NCI-H1105 treated with DMSO at 0.1 percent for 48 hours (cell line): ENCODE results near the gene MEGF8.

ENCODE experiments used
- DNase-seq: peaks from one replicate; lab custom pipeline; 2025; lab: John Stamatoyannopoulos, UW

The MEGF8 gene

GRCh38 chr19:42355896-42356295 is 30.5 kb downstream of the MEGF8 start:
- DNase-seq: no peak

DNA sequence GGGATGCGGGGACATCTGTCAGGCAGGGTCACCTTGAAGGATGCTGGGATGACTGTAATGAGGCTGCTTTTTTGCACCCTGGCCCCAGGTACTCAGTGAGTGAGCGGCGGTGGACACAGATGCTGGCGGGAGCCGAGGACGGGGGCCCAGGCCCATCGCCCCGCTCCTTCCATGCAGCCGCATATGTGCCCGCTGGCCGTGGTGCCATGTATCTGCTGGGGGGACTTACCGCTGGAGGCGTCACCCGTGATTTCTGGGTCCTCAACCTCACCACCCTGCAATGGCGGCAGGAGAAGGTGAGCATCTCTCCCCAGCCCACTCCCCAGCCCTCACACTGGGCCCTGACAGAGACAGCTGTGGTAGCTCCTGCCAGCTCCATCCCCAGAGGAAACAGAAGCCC is 31.3 kb downstream of the MEGF8 start:
- no peak for DNase-seq

GRCh38 chr19:42357290-42357689 is 31.9 kb downstream of the MEGF8 start:
- DNase-seq: no peak

- DNase-seq: no peak
Observed at GRCh38 chr19:42360787-42361544, 35.5 kb downstream of the MEGF8 start.

- no peak for DNase-seq
Observed at GRCh38 chr19:42361545-42361910, 36.1 kb downstream of the MEGF8 start.

GRCh38 chr19:42362342-42362741 is 36.9 kb downstream of the MEGF8 start:
- DNase-seq: no peak

DNA sequence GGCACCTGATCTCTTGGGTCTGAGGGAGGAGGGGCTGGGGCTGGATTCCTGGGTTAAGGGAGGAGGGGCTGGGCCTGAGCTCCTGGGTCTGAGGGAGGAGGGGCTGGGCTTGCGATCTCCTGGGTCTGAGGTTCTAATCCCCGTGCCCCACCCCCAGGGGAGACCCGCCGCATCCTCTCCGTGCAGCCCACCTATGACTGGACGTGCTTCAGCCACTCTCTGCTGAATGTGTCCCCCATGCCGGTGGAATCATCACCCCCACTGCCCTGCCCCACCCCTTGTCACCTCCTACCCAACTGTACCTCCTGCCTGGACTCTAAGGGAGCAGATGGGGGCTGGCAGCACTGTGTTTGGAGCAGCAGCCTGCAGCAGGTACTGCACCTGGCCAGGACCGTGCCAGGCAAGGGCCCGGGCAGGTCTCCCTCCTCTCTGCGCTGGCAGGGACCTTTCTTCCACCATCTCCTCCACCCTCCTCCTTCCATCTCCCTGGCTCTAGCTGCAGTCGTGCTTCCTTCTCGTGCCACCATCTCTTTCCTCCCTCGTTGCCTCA is 37.5 kb downstream of the MEGF8 start:
- no peak for DNase-seq

DNA sequence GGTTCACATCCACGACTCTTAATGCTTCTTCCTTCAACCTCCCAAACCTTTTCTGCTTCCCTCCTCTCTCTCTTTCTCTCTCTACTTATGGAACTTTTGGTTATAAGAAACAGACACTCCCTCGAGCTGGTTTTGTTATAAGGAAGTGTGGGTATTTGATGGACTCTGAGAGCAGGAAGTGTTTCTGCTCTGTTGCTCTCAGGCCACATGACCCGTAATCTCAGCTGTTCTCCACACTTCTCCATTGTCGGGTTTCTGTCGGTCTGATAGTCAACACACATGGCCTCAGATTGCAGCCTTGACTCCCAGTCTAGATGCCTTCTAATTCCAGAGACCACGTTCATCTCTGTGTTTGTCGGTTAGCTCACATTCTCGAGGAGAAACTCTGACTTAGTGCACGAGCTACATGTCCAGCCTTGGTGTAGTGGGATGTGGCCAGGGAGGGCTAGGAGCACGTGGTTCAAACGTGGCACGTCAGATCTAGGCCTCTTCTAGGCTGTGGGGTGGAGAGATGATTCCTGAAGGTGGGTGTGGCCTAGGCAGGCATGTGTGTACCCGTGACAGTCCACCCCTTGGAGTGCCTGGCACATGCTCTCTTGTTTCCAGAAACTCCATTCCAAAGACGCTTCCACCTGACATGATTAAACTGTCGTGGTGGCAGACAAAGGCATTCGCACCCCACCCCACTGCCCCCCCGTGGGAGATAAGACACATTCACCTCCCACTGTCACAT is 38.3 kb downstream of the MEGF8 start:
- DNase-seq: no peak

- no peak for DNase-seq
Observed at GRCh38 chr19:42366673-42367072, 41.2 kb downstream of the MEGF8 start.

GRCh38 chr19:42367929-42368328 is 42.5 kb downstream of the MEGF8 start:
- no peak for DNase-seq

DNA sequence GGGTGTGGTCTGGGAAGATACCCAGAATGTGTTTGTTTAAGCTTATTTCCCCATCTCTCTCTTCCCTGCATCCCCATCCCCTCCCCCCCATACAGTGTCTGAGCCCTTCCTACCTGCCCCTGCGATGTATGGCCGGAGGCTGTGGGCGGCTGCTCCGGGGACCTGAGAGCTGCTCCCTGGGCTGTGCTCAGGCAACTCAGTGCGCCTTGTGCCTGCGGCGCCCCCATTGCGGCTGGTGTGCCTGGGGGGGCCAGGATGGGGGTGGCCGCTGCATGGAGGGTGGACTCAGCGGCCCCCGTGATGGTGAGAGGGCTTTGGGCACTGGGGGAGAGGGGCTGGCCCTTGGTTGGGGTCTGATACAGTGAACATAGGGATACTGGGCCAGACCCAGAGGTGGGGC is 42.9 kb downstream of the MEGF8 start:
- DNase-seq: no peak

DNA sequence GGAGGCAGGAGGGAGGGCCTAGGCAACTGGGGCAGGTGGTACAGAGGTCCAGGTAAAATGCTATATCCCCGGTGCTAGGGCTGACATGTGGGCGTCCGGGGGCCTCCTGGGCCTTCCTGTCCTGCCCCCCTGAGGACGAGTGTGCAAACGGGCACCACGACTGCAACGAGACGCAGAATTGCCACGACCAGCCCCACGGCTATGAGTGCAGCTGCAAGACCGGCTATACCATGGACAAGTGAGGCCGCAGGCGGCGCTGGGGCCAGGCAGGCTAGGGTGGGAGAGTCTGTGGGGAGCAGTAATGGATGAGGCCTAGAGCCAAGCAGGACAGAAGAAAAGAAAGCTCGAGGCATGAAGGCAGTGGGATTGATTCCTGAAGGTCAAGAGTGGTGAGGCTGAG is 43.3 kb downstream of the MEGF8 start:
- no peak for DNase-seq

GRCh38 chr19:42369433-42370067 is 44.1 kb downstream of the MEGF8 start:
- DNase-seq: no peak

- no peak for DNase-seq
Observed at GRCh38 chr19:42370068-42370520, 44.7 kb downstream of the MEGF8 start.

GRCh38 chr19:42370626-42371175 is 45.3 kb downstream of the MEGF8 start:
- no peak for DNase-seq

DNA sequence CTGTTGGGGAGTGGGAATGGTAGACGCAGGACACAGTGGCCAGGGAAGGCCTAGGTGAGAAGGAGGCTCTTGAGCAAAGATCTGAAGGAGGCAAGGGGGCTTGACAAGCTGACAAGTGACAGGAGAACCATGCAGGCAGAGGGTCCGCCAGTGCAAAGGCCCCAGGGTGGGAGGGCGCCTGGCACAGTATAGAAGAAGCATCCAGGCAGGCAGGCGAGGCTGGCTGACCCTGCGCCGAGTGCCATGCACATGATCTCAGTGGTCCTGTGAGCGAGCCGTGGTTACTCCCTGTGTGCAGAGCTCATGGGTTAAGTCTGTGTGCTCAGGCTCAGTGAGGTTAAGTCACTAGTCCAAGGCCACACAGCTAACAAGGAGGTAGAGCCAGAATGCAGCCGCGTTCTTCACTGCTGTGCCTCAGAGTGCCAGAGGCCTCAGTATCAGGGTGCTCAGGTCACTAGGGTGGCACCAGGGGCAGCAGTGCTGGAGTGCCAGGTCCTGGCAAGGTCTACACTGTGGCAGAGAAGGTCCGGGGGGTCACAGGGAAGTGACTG is 49.5 kb downstream of the MEGF8 start:
- DNase-seq: no peak

GRCh38 chr19:42375415-42376176 is 50.2 kb downstream of the MEGF8 start:
- DNase-seq: no peak

- no peak for DNase-seq
Observed at GRCh38 chr19:42376177-42376555, 50.7 kb downstream of the MEGF8 start.

- DNase-seq: no peak
Observed at GRCh38 chr19:42378225-42379215, 53.1 kb downstream of the MEGF8 start.

GRCh38 chr19:42380155-42380554 is 54.7 kb downstream of the MEGF8 start:
- DNase-seq: no peak
